Stimulated activated CD8-positive, alpha-beta memory T cell treated with anti-CD3 and anti-CD28 coated beads, Interleukin-7, amount 100 ng/mL, for 1 hour (primary cell): ENCODE results near the gene UBE4A.
"Not testable (repeated sequence)": the region's sequence is repeated elsewhere in the genome, so short reads cannot be mapped to it uniquely, and the experiment has no call there.

Experiments
- DNase-seq, 2 donors: peaks; one replicate each; pipeline ENCODE4 v3.0.0-alpha.2; 2020; ENCODE audit warnings: low read depth in 2 of 2

Gene UBE4A

GRCh38 chr11:118401880-118402590 is 42.6 kb downstream of the UBE4A start:
- DNase-seq: no peak

GRCh38 chr11:118402594-118402993 is 43.2 kb downstream of the UBE4A start:
- DNase-seq: not testable (repeated sequence)

GRCh38 chr11:118406599-118407166 is 47.3 kb downstream of the UBE4A start:
- no peak for DNase-seq

- no peak for DNase-seq
Observed at GRCh38 chr11:118410055-118410745, 50.8 kb downstream of the UBE4A start.

DNA sequence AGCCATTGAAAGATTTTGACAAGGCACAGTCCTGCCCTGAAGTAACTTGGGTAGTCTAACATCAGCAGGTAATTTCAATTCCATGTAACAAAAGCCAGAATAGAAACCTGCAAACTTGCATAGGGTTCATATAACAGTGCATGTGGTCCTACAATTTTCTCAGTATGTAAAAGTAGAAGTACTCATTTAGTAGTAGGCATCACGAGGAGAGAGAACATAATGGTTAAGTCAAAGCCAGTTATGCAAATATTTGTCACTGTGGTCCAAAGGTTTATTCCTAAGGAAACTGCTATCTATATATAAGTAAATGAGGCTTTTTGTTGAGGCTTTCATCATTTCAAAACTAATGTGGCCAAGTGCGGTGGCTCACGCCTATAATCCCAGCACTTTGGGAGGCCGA is 52.1 kb downstream of the UBE4A start:
- DNase-seq: no peak

DNA sequence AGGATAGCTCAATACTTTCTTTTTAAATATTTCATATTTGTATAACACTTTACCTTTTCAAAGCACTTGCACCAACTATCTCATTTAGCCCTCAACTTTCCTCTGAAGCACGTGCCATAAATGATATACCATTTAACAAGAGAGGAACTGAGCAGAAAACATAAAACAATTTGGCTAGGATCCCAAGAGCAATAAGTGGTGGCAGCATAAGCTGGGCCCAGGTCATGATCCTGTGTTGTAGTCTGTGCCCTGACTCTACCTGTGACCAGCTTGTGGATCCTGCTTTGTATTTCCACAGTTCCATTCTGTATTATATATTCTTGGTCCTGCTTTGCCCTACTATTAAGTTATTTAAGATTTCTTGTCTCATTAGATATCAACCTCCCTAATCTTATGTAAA is 53.5 kb downstream of the UBE4A start:
- no peak for DNase-seq

- no peak for DNase-seq
Observed at GRCh38 chr11:118415062-118415738, 55.8 kb downstream of the UBE4A start.

DNA sequence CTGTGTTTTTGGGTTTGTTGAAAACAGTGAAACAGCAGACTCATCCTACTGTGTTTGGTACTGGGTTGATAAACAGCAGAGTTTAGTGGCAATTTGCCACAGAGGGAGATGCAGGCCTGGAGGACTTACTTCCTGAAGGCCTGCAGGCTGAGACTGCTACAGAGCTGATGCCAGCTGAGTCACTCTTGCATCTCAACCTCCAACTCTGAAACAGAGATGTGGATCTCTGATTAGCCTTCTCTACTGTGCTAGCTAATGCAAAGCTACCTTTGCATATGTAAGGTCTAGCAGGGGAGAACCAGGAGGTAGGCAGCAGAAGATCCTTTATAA is 56.3 kb downstream of the UBE4A start:
- no peak for DNase-seq

GRCh38 chr11:118416900-118417299 is 57.5 kb downstream of the UBE4A start:
- DNase-seq: not testable (repeated sequence)

GRCh38 chr11:118417801-118418200 is 58.4 kb downstream of the UBE4A start:
- no peak for DNase-seq

DNA sequence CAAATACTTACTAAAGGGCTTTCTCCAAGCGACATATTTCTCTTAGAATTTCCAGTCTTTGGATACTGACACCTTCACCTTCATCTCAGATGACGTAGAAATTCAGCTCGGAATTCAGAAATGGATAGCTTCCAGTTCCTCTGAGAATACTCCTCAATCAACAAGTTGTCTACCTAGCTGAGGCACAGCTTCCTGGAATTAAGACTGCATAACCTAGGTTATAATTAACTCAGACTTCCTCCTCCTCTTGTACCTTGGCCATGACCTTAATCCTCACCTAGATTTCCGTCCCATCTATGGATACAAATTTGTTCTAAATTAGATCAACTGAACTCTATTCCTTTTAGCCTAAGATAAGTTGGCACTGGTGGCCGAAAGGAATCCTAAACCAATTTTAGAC is 59.4 kb downstream of the UBE4A start:
- no peak for DNase-seq

GRCh38 chr11:118427707-118428106 is 68.3 kb downstream of the UBE4A start:
- DNase-seq: no peak

- DNase-seq: no peak
Observed at GRCh38 chr11:118430956-118431355, 71.6 kb downstream of the UBE4A start.

DNA sequence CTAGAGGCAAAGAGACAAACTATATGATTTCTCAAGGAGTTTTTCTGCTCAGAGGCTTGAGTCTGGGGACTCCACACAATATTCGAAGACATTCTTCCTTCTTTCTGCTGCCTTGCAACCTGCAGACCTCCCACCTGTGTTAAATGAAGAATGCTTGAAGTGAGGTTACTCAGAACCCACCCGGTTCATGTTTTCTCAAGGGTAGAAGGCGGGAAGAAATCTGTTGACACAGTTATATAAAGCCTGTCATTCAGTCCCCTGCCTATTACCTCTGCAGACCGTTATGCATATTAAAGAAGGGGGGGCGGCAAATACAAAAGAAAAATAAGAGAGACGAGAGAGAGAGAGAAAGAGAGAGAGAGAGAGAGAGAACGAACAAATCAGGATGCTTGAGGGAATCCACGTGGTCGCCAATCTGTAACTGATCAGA is 74.7 kb downstream of the UBE4A start:
- DNase-seq: no peak

DNA sequence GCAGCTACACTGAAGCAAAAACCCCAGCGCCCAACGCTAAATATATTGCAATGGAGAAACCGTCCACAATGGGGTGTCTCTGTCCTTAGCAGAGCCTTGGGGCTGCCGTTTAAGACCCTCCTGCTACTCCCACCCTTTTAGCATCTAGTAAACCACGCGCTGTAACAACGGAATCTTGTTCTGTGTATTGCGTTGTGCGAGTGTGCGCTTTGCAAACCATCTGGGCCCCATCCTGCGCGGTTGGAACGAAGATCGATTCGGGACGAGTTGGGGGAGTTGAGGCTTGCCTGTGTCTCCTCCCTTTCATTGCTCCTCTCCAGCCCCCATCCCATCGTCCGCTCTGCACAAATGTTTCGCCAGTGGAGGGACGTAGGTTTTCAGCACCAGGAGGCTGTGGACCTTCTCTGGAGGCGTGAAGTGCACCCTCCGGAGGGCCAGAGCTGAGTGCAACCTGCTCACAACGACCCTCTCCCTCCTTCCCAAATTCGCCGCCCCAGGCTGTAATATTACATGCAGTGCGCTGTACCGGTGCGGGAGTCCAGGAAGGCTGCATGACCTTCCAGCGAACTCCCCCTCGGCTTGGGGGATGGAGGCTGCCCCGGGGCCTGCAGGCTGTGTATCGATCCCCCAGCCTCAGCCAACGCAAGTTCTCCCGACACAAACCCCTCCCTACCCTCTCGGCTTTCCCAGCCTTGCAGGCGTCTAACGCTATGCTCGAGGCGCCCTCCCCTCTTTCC is 75.3 kb downstream of the UBE4A start:
- DNase-seq: peak in 1 of 2 donors; percentile 17

GRCh38 chr11:118435290-118435892 is 76.0 kb downstream of the UBE4A start:
- peak in 1 of 2 donors; percentile 28 for DNase-seq

DNA sequence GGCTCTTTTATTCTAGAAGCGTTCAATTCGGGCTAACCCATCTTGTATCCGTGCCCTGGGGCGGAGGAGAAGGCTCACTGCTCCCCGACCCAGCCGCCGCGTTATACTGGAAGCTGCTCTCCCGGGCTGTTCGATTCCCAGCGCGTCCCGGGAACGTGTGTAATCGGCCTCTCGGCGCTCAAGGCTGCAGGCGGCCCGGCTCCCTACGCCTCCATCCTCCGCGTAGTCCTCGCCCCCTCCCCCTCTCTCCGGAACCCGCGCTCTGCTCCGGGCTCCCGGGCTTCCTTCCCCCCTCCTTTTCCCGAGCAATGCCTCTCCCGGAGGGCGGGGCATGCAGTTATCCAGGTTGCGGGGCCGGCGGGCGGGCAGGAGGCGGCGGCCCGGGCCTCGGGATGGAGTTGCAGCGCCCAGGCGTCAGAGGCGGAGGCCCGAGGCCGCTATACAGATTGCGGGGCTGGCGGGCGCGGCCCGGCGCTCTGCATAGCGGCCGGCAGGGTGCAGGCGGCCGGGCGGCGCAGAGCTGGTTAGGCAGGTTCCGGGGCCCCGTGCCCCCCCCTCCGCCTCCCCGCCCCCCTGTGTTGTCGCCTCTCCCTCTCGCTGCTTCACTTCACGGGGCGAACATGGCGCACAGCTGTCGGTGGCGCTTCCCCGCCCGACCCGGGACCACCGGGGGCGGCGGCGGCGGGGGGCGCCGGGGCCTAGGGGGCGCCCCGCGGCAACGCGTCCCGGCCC is 76.7 kb downstream of the UBE4A start, which contains the start of gene KMT2A:
KMT2A (plus strand) TSS at position 600 of the 732 bp plus-strand sequence; CDS start at position 621, 21 bp downstream.
- peak; percentile 87 for DNase-seq

- peak in 1 of 2 donors; percentile 8 for DNase-seq
Observed at GRCh38 chr11:118436639-118437207, 77.3 kb downstream of the UBE4A start.

- DNase-seq: peak in 1 of 2 donors; percentile 10
Observed at GRCh38 chr11:118437208-118438125, 78.1 kb downstream of the UBE4A start.
